HTR-8/SVneo (cell line): ENCODE results near the gene NEURL1B.
"Not testable (repeated sequence)": the region's sequence is repeated elsewhere in the genome, so short reads cannot be mapped to it uniquely, and the experiment has no call there.

Source experiments
- DNase-seq: peaks from one replicate; pipeline ENCODE4 v3.0.0; 2011; ENCODE audit warnings: low spot score, mixed read lengths; ENCODE audit not compliant: insufficient read length
- FAIRE-seq: peaks from 2 replicates; lab custom pipeline; 2011; peaks lifted over from hg19 to GRCh38; lab: Jason Lieb, UNC

The NEURL1B gene

DNA sequence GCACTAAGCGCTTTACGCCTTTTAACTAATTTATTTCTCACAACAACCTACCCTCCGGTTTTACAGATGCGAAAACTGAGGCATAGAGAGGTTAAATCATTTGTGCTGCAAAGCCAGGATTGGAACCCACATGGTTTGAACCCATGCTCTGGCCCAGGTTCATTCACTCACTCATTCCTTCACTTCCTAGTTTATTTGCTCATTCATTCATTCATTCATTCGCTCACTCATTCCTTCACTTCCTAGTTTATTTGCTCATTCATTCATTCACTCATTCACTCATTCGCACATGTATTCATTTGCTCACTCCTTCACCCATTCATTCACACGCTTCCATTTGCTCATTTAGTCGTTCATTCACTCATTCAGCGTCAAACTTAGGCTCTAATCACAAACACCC is 29.4 kb downstream of the NEURL1B start:
- no peak for FAIRE-seq

GRCh38 chr5:172671091-172671490 is 30.0 kb downstream of the NEURL1B start:
- DNase-seq, result no peak
- FAIRE-seq, result no peak

More for the DNA sequence above, 29.4 kb downstream of the NEURL1B start:
- DNase-seq, result no peak

- FAIRE-seq (no peak), DNase-seq (no peak)
Observed at GRCh38 chr5:172672681-172673080, 31.6 kb downstream of the NEURL1B start.

DNA sequence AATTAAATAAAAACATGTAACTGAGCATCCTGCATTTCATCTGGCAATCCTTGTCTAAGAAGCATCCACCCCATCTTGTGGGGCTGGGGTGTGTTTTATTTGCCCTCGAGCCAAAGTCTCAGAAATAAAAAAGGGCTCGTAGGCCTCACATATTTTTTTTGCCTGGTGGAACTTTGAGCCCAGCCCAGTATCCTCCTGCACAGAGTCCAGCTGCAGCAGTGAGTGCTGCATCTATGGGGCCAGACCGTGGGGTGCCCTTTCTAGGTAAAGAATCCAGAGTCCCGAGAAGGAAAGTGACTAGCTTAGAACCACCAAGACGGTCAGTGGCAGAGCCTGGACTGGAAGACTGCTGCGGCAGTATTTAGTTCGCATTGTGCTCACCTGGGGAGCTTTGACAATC is 33.1 kb downstream of the NEURL1B start:
- DNase-seq (no peak), FAIRE-seq (no peak)

GRCh38 chr5:172676914-172677475 is 35.9 kb downstream of the NEURL1B start:
- DNase-seq, result no peak
- no peak for FAIRE-seq

DNA sequence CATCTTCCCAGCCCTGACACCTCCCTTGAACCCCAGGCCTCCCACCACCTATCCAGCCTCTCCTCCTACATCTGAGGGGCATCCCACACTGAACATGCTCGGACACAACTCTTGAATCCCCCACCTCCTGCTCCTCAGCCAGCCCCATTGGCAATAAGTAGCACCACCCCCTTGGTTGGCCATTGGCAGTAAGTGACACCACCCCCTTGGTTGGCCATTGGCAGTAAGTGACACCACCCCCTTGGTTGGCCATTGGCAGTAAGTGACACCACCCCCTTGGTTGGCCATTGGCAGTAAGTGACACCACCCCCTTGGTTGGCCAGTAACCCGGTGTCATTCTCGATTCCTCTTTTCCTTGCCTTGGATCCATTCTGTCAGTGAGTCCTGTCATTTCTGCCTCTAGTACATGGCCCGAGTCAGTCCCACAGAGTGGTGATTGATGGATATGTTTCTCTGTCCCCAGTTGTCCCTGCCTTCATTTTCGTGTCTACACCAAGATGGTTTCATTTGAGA is 37.4 kb downstream of the NEURL1B start:
- DNase-seq, FAIRE-seq: not testable (repeated sequence)

GRCh38 chr5:172678902-172679301 is 37.8 kb downstream of the NEURL1B start:
- FAIRE-seq (no peak), DNase-seq (no peak)

DNA sequence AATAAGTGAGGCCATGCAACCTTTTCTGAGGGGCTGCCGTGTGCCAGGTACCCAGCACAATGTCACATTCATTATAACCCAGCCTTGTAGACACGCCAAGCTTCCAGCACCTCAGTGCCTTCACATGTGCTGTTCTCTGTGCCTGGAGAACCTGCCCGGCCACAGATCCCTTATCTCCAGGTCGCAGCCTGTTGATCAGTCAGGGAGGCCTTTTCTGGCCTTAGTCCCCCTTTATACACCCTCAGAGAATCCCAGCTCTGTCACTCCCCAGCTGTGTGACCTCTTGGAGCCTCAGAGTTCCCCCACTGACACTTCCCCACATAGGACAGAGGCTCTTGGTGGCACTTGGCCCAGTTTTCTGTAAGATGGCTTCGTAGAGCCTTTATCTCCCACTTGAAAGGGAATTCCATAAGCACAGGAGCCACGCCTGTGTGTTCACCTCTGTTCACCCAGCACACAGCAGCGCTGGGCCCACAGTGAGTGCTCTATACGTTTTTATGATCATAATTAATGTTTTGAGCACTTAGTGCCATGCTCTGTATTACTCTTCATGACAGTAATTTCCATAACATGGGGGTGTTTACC is 38.7 kb downstream of the NEURL1B start:
- FAIRE-seq (no peak), DNase-seq (no peak)

DNA sequence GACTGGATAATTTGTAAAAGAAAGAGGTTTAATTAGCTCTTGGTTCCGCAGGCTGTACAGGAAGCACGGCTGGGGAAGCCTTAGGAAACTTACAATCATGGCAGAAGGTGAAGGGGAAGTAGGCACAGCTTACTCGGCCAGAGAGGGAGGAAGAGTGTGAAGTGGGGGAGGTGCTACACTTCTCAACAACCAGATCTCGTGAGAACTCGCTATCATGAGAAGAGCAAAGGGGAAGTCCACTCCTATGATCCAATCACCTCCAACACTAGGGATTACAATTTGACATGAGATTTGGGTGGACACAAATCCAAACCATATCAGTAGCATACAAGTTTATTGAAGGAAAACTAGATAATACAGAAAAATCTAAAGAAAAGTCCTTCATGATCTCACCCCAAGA is 39.9 kb downstream of the NEURL1B start:
- FAIRE-seq (no peak), DNase-seq (no peak)

DNA sequence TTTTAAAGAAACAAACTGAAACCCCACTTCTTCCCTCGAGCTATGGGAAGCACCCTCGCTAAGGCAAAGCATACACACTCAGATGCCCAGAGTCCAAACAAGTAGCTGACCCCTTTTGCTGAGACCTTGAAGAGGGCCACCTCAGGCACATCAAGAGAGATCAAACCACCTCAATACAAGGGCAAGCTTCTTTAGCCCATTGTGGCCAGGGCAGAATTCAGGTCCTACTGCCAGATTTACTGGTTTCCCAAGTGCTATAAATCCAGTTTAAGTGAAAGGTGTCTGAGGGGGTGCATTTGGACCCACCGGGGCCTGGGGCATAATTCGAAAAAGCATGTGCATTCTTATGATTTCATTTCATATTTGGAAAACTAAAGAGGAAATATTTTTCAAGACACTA is 40.4 kb downstream of the NEURL1B start:
- no peak for DNase-seq
- FAIRE-seq, result no peak

GRCh38 chr5:172683264-172683644 is 42.2 kb downstream of the NEURL1B start:
- FAIRE-seq (no peak), DNase-seq (no peak)

- DNase-seq, result no peak
- FAIRE-seq, result no peak
Observed at GRCh38 chr5:172683645-172684471, 42.8 kb downstream of the NEURL1B start.

DNA sequence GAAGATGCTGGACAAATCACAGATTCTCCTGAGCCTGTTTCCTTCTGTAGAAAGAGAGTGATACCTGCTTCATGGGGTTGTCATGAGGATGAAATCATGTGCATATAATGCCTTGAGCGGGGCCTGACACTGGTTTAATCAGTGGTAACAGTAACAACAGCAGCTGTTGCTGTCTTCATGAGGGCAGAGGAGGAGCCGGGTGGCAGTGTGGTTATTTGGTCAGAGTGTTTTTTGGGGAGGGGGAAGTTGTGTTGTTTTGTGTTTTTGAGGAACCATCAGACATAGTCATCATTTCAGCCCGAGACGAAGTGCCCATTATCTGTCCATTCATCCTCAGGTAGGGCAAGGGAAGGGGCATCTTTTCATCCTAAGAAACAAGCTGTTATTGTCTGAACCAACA is 44.0 kb downstream of the NEURL1B start:
- DNase-seq (no peak), FAIRE-seq (no peak)

DNA sequence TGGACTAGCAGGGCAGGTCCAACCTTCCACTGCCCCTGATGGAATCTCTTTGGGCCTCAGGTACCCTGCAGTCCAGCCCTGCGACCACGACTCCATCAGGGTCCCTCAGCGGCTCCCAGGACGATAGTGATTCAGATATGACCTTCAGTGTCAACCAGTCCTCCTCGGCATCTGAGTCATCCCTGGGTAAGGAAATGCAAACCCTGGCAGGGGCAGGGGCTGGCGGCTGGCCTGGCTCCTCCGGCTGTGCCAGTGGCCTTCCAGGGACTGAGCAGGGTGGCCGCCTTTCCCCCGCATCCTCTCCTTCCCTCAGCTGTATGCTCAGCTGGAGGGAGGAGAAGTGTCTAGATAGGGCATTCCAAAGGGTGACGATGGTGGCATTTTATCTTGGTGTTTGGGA is 45.0 kb downstream of the NEURL1B start:
- FAIRE-seq (peak; percentile 20), DNase-seq (peak; percentile 18)

DNA sequence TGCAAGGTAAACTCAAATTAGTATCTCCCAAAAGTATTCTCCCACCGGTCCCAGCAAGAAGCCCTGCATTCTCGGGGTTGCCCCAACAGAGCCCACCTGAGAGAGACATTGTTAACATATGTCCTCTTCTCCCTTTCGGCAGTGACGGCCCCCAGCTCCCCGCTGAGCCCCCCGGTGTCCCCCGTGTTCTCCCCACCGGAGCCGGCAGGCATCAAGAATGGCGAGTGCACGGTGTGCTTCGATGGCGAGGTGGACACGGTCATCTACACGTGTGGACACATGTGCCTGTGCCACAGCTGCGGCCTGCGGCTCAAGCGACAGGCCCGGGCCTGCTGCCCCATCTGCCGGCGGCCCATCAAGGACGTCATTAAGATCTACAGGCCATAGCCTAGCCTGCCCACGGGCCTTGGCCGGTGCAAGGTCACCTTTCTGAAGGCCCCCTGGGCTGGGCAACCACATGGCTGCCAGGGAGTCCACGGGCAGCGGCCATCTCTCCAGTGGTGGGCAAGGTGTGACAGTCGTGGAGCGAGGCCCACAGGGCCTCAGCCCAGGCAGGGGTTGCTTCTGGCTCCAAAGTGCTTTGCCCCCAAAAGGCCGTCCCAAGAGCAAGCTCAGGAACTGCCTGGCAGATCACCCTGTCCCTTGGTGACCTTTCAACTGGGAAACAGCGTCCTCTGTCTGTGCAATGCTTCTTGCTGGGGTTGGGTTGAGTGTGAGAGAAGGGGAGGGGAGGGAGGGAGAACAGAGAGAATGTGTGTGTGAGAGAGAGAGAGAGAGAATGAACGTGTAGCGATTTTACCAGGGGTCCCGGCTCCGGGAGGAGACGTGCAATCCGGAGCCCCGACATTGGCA is 45.7 kb downstream of the NEURL1B start:
- no peak for FAIRE-seq
- no peak for DNase-seq

- no peak for DNase-seq
- FAIRE-seq, result no peak
Observed at GRCh38 chr5:172687940-172688339, 46.9 kb downstream of the NEURL1B start.

DNA sequence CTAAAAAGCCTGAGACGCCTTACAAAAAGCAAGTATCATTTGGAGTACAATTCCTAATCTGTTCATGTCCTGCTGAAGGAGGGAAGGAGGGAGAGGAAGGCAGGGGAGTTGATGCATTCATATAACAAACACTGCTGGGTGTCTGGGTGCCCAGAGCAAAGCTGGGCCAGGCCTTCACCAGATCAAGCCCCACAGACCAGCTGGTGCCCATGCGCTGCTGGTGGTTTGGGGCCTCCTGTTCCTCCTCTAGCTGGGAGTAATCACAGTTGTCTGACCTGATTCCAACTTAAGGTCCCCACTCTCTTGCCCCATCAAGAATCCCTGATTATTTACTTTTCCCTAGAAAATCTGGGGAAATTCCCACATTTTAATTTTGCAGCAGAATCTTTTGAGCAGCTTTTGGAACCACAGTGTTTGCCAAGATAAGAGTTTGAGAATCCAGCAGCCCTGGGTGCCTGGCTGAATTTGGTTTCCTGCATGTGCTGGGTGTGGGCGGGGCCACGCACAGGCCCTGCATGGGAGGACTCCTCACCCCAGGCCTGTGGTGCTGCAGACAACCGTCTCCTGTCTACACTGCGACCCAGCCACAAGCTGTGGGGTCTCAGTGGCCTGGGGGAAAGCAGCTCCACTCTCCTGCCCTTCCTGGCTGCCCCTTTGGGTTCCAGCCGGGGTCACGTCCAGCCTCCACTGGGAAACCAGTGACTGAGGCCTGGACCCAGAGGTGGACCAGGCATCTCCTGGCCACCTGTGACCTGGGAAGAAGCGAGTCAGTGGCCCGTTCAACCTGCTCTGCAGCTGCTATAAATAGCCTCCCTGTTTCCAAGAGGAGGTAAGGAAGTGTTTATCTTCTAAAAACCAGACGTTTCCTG is 47.5 kb downstream of the NEURL1B start:
- DNase-seq (no peak), FAIRE-seq (no peak)

GRCh38 chr5:172689218-172689572 is 48.1 kb downstream of the NEURL1B start:
- no peak for FAIRE-seq
- DNase-seq, result no peak

- DNase-seq (no peak), FAIRE-seq (no peak)
Observed at GRCh38 chr5:172689801-172690200, 48.7 kb downstream of the NEURL1B start.
